ENCODE results near the gene ABCA2. TPM values are rescaled to one million over a fixed set of nuclear protein-coding genes. Genes with fewer than 3 reads are reported as not detected.

ABCA2 gene
- total and polyA plus RNA-seq, 9 of the 15 experiments (the other 6 are each of a cell fraction or from before 2014, with no cell fraction given), result 0.69 to 16.3 (median 6.1) TPM; not detected in 2

- TF ChIP-seq BHLHE40 (IDR thresholded peaks at IDR 0.05; ENCODE audit: low read length) (0 out of 2 replicates have a peak, but pooled peaks have one; percentile 5), EP300 (IDR thresholded peaks at IDR 0.05; ENCODE audit: low read length) (no peak), ZNF518B (CRISPR knock-in tag; IDR thresholded peaks at IDR 0.05) (no peak), RBFOX2 (IDR thresholded peaks at IDR 0.05; ENCODE audit: low read depth, low read length) (0 out of 2 replicates have a peak, but pooled peaks have one; percentile 25), DIDO1 (tag; IDR thresholded peaks at IDR 0.05; ENCODE audit: low read depth) (no peak), SMAD4 (CRISPR knock-in tag; conservative IDR thresholded peaks at IDR 0.05) (peak; percentile 48; the same call in 1 of the 2 replicates), NFIC (IDR thresholded peaks at IDR 0.05) (peak; percentile 52), MNT (conservative IDR thresholded peaks at IDR 0.05) (peak; percentile 33 to 47; a peak in 2 of 4 replicates), ZZZ3 (IDR thresholded peaks at IDR 0.05) (no peak), DNMT1 (IDR thresholded peaks at IDR 0.05) (0 out of 2 replicates have a peak, but pooled peaks have one; percentile 52), SMARCA5 (IDR thresholded peaks at IDR 0.05) (no peak), WHSC1 (IDR thresholded peaks at IDR 0.05; ENCODE audit: low read length) (no peak), ZMIZ1 (IDR thresholded peaks at IDR 0.05; ENCODE audit: low read depth in 2 of 2, low read length in 2 of 2) (no peak), ZBTB33 (CRISPR knock-in tag; IDR thresholded peaks at IDR 0.05) (peak; percentile 96; the same call in 1 of the 2 replicates), ZFX (CRISPR knock-in tag; IDR thresholded peaks at IDR 0.05) (peak; percentile 61)
Measured at GRCh38 chr9:137067860-137068538, 40.0 kb upstream of the ABCA2 start (continued).
